GOT3 (cell line): ENCODE results near the gene DENND4A.

Experiments
- DNase-seq: peaks from one replicate; lab custom pipeline; 2025; ENCODE audit warnings: mixed read lengths; lab: John Stamatoyannopoulos, UW

Gene DENND4A

DNA sequence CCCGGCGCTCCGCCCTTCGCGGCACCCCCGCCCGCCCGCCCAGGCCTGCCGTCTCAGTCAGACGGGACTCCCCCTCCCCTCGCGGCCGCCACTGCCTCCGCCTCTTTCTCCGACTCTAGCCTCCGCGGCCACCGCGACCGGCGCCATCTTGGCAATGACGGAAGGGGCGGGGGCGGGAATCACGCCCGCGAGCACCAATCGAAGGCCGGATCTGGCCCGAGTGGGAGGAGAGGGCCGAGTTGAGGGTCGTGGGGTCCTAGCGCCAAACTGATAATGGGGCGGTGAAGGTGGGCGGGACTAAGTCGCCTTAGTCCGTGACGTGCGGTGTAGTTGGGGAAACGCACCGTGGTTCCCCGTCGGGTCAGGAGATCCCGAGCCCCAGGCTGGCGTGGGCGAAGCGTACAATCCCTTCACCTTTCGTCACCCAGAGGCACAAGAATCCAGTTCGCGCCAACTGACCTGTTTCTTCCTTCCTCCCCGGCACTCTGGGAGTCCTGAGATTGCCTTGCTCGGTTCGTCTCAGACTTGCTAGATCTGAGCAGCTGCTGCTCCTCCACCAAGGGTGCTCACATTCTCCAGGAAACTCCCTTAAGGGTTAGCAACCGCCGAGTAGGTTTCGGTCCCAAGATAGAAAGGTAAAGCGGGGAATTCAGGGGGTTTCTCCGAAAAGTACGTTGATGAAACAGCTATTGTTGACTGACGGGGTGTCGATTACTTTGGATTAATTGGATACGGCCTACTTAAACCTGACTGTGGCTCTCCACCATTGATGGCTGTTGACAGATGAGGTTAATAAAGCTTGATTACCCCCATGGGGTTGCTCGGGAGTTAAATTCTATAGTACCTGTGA is at the start of gene DENND4A:
Gene DENND4A (minus strand): TSS at position 156 of the 850 bp plus-strand sequence. CDS start 35,843 bp downstream, outside the sequence.
- DNase-seq, result peak; percentile 93

DNA sequence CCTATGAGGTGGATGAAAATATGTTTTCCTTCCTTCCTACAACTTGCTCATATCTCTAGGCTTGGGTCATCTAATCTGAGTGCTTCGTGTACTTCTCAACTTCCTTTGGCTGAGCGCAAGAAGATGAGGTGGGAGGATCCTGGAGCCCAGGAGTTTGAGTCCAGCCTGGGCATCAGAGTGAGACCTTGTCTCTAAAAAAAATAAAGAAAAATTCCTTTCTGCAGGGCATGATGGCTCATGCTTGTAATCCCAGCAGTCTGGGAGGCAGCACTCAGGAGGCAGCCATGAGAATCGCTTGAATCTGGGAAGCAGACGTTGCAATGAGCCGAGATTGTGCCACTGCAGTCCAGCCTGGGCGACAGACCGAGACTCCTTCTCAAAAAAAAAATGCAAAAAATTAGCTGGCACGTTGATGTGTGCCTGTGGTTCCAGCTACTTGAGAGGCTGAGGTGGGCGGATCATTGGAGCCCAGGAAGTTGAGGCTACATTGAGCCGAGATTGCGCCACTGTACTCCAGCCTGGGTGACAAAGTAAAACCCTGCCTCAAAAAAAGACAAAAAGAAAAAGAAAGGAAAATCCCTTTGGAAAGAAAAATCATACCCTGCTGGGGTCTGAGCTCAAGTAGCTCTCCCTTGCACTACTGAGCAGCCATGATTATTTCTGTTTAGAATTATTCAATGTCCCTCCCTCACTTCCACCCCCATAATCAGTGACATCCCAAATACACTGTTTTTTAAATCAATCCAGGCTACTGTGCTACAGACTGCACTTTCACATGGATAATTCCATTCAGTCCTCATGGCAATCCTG is 49.2 kb upstream of the DENND4A start:
- no peak for DNase-seq

DNA sequence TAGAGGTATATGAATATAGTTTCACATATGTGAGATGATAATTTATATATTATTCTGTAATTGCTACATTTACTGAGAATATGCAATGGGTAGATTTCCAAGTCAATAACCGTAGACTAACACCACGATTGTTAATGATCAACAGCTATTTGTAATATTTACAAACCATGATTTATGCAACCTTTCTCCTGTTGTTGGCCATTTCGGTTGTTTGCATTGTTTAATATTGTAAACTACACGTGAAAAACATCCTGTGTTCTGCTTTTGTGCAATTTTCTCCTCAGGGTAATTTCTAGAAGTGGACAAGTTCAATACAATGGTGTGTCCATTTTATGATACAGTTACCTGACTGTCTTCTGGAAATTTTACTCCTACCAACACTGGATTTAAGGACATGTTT is 47.9 kb upstream of the DENND4A start:
- DNase-seq, result no peak

DNA sequence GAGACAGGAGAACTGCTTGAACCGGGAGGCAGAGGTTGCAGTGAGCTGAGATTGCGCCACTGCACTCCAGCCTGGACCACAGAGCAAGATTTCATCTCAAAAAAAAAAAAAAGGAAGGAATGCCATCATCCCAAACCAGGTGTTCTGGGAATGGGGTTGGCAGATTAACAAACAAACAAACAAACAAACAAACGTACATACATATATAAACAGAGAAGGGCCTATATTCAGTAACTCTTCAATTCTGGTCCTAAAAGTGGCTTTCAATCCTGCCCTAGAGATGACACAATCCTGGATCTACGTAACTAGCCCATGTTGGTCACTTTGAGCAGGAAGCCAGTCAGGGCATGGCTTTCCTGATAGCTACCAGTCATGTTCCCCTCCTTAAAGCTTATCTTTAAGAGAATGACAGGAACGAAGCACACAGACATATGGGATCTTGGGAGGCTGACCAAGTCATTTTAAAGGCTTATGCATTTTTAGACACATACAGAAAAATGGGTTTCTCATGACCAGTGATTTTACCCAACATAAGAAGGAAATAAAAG is 47.3 kb upstream of the DENND4A start:
- no peak for DNase-seq

DNA sequence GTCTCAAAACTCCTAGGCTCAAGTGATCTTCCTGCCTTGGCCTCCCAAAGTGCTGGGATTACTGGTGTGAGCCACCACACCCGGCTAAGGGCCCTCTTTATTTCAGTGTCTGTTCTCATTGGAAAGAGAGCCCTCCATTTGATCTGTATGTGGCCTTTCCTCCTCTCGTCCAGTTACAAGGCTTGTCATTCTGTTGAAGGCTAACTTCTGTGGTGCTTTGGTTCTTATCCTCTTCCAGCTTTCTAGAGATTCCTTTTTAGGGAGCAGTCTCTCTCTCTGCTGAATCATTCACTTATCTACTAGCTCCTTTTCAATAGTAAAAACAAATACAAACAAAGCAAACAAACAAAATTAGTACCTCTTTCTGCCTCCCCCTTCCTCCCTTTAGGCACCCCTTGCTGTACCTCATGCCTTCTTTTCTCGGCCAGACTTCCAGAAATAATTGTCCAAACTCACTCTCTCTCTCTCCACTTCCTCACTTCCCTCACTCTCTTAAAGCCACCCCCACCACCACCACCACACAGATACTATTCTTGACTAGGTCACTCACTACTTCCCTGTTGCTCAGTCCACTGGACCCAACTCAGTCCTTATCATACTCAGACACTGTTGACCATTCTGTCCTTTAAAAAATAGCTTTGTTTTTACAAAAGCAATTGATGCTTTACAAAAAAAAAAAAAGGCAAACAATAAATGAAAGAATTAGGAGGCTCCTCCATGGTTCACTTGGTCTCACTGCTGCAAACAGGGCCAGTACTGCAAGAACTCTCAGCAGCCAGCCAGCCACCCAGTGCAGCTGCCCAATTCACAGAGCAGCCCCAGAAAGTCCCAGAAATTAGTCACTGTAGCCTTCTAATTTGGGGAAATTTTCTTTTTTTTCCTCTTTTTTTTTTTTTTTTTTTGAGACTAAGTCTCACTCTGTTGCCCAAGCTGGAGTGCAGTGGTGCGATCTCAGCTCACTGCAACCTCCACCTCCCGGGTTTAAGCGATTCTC is 45.5 kb upstream of the DENND4A start:
- no peak for DNase-seq

GRCh38 chr15:65836665-65837064 is 44.6 kb upstream of the DENND4A start:
- DNase-seq, result no peak

DNA sequence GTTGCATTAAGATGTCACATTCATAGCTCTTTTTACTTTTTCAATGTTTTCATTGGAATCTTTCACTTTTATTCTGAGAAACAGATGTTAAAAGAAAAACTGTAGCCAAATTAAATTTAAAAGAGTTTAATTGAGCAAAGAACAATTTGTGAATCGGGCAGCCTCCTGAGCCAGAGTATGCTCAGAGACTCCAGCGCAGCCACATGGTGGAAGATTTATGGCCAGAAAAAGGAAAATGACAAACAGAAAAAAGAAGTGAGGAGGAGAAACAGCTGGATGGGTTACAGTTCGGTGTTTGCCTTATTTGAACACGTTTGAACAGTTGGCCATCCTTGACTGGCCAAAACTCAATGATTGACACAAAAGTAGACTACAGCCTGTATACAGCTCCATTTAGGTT is 43.4 kb upstream of the DENND4A start:
- DNase-seq, result no peak

DNA sequence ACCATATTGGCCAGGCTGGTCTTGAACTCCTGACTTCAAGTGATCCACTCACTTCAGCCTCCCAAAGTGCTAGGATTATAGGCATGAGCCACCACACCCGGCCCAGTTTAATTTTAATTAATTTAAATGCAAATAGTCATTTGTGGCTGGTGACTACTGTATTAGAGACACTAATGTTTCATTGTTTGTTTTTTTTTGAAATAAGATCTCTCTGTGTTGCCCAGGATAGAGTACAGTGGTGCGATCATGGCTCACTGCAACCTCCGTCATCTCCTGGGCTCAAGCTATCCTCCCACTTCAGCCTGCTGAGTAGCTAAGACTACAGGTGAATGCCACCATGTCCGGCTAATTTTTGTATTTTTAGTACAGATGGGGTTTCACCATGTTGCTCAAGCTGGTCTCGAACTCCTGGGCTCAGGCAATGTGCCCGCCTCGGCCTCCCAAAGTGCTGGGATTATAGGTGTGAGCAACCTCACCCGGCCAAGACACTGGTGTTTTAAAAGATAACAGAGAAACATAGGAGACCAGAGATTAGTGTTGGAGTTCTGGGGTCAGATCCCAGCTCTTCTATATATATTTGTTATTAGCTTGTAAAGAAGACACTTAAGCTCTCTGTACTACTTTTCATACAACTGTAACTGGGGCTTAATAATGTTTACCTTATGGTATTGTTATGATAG is 42.6 kb upstream of the DENND4A start:
- no peak for DNase-seq

- no peak for DNase-seq
Observed at GRCh38 chr15:65833501-65834205, 41.6 kb upstream of the DENND4A start.

DNA sequence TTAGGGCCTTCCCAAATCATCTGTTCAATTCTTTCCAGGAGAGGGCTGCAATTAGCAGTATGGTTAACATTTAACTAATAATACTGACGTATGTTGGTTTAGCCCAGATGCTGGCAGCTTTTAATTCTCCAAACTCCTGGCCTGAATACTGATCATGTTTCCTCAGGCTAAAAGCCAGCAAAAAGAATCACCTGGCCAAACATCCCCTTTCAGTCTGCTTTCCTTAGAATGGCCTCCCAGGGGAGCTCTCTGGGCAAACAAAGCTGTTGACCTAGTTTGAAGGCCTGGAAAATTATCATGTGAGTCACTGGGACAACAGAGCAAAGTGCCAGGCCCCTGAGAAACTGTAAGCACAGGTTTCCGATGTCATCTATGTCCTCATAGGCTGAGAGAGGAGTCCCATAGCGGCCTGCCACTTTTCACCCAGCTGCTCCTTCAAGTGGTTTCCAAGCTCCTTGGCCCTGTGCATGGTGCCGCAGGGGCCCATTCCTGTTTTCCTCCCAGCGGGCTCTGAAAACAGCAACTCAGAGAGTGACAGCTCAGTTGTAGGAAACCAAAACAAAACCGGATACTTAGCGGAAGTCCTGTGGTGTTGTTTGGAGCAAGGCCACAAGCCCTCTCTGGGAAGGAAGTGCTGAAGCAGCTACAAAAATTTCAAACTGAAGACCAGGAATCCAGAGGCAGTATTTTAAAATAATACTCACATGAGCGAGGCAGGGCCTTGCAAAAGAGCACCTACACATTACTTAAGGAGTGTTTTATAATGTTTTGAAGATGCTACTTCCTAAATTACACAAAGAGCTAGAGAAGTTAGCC is 40.7 kb upstream of the DENND4A start:
- DNase-seq, result peak; percentile 59

DNA sequence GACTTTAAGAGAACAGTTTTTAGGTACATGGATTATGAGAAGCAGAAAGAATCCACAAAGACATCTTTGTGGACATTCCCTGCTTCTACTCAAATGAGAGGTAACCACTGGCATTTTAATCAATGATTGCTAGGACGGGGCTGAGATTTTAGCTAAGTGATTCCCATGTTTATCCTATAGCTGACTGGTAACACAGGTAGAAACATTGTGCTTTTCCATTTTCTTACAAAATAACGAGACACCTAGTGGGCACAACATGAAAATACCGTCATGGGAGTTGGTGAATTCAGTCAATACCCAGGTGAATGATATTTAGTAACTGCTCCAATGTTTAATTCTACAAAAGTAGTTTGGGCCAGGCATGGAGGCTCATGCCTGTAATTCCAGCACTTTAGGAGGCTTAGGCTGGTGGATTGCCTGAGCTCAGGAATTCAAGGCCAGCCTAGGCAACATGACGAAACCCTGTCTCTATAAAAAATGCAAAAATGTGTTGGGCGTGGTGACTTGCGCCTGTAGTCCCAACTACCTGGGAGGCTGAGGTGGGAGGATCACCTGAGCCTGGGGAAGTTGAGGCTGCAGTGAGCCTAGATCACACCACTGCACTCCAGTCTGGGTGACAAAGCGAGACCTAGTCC is 37.2 kb upstream of the DENND4A start:
- no peak for DNase-seq

GRCh38 chr15:65828585-65828984 is 36.5 kb upstream of the DENND4A start:
- DNase-seq, result no peak

- DNase-seq, result no peak
Observed at GRCh38 chr15:65827065-65827464, 35.0 kb upstream of the DENND4A start.

- DNase-seq, result no peak
Observed at GRCh38 chr15:65824941-65825544, 33.0 kb upstream of the DENND4A start.

GRCh38 chr15:65824031-65824743 is 32.1 kb upstream of the DENND4A start:
- no peak for DNase-seq

GRCh38 chr15:65822316-65822715 is 30.2 kb upstream of the DENND4A start:
- DNase-seq, result no peak

- no peak for DNase-seq
Observed at GRCh38 chr15:65821070-65821469, 29.0 kb upstream of the DENND4A start.

DNA sequence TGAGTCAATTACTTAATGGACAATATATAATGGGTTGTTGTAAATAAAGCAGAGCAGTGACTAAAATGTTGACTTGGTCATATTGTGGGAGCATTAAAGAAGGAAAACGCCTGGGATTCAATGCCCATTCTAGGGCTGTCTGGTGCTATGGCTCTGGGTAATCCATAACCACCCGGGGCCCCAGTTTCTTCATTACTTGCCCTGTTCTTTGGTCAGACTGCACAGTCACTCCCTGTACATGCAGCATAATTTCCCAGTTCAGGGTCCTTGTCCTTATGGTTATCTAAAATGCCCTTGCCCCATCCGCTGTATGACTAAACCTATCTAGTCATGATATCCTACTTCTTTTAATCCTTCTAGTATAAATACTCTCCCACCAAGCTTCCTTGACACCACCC is 27.5 kb upstream of the DENND4A start:
- no peak for DNase-seq
